ENCODE data around the gene CFDP1.

DNA sequence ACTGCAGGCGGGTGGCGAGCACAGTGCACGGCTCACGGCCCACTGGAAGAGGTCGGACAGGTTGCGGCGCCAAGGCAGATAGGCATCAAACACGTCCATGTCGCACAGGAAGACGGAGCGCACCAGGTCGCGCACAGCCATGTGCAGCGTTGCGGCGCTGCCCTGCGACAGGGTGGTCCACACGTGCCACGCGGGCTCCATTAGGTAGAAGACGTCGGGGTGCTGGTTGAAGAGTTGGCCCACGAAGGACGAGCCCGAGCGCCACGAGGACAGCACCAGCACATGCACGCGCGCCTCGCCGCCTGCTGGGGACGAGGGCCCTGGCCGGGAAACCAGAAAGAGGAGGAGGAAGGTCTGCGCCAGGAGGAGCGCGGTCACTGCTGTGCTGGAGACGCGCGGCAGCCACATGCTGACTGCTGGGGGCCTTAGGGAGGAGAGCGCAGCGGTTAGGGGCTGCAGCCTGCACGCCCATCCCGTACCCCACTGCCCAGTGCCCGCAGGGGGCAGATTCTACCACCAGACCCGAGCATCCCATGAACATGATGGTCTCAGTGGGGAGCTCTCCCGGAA is 46.2 kb upstream of the CFDP1 start:
- TF ChIP-seq CTCF (conservative IDR thresholded peaks at IDR 0.05) (no peak), EZH2 (IDR thresholded peaks at IDR 0.05; ENCODE audit: low read depth) (no peak)

Measured in PC-9 (cell line).